ES-I3 (cell line): ENCODE results near the gene THTPA.
"Not testable (repeated sequence)": the region's sequence is repeated elsewhere in the genome, so short reads cannot be mapped to it uniquely, and the experiment has no call there.

Source experiments
- H3K36me3 ChIP-seq: 2 replicates; pipeline ENCODE4 v1.6.1; 2013; ENCODE audit warnings: mild to moderate bottlenecking, low read length, control low read depth, moderate library complexity; ENCODE audit not compliant: insufficient read depth
- H3K4me1 ChIP-seq: 2 replicates; pipeline ENCODE4 v1.6.1; 2013; ENCODE audit warnings: mild to moderate bottlenecking, control low read depth, low read length; ENCODE audit not compliant: insufficient read depth
- H3K9ac ChIP-seq: 2 replicates; pipeline ENCODE4 v1.6.1; 2013; ENCODE audit warnings: low read depth, mild to moderate bottlenecking, low read length, moderate library complexity
- H3K9me3 ChIP-seq: 2 replicates; pipeline ENCODE4 v1.6.1; 2013; ENCODE audit warnings: mild to moderate bottlenecking, low read length, moderate library complexity; ENCODE audit not compliant: control insufficient read depth, insufficient read depth

The THTPA gene

DNA sequence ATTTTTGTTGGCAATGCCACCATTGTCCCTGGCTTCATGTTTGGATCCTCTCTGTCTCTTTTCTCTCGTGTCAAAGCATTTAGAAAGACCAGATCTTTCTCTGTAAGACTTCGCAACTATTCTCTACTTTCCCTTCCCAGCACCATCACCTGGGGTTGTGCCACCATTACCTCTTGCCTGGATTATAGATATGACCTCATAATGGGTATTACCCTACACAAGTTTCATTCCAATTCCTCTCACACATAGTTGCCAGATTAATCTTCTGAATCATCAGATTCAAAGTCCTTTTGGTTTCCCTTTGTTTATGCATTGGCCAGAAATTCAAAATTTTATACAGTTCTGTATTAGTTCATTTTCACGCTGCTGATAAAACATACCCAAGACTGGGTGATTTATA lies 52.9 kb downstream of the THTPA start:
- H3K4me1 ChIP-seq, result no peaks in the 10 kb centered on the region
- H3K9me3 ChIP-seq, result no peaks in the 10 kb centered on the region
- no peaks in the 10 kb centered on the region for H3K36me3 ChIP-seq
- no peak overlapping the region for H3K9ac ChIP-seq

DNA sequence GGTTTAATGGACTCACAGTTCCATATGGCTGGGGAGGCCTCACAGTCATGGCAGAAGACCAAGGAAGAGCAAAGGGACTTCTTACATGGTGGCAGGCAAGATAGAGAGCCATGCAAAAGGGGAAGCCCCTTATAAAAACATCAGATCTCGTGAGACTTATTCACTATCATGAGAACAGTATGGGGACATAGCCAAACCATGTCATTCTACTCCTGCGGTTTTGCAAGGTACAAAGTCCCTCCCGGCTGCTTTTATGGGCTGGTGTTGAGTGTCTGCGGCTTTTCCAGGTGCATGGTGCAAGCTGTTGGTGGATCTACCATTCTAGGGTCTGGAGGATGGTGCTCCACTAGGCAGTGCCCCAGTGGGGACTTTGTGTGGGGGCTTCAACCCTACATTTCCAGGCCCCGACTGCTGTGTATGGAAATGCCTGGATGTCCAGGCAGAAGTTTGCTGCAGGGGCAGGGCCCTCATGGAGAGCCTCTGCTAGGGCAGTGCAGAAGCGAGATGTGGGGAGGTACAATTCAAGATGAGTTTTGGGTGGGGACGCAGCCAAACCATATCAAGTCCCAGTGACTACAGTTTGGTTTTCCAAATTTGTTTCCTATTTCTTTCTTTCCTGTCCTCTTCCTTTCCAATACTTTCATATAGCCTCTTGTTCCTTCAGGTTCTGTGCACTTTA lies 53.5 kb downstream of the THTPA start:
- H3K4me1 ChIP-seq, H3K9me3 ChIP-seq, H3K9ac ChIP-seq, H3K36me3 ChIP-seq: not testable (repeated sequence)
